T-helper 22 cell (primary cell): Measurements from ENCODE around the gene GNA12.

Source experiments
- DNase-seq: peaks from one replicate; pipeline ENCODE4 v3.0.0-alpha.2; 2020; ENCODE audit warnings: low read depth

The GNA12 gene

DNA sequence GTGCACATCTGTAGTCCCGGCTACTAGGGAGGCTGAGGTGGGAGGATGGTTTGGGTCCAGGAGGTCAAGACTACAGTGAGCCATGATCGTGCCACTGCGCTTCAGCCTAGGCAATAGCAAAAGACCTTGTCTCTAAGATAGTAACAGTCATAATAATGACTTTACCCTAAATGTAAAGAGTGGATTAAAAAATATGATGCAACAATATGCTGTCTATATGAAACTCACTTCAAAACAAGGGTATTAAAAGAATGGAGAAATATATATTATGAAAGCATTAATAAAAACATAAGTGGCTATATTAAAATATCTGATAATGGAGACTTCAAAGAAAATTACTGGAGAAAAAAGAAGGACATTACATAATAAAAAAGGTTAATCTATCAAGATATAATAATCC lies 5.7 kb downstream of the GNA12 start:
- DNase-seq: no peak

DNA sequence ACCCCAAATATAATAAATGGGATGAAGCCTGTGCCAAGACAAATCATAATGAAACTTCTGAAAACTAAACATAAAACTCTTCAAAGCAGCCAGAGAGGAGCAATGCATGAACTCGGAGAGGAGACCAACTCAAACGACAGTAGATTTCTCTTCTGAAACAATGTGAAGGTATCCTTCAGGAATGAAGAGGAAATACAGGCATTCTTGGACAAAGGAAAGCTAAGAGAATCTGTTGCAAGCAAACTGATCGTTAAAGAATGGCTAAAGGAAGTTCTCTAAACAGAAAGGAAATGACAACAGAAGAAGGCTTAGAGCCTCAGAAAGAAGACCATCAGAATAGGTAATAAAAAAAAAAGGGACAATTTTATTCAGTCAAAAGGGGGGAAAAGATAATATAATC lies 6.6 kb downstream of the GNA12 start:
- DNase-seq: no peak

DNA sequence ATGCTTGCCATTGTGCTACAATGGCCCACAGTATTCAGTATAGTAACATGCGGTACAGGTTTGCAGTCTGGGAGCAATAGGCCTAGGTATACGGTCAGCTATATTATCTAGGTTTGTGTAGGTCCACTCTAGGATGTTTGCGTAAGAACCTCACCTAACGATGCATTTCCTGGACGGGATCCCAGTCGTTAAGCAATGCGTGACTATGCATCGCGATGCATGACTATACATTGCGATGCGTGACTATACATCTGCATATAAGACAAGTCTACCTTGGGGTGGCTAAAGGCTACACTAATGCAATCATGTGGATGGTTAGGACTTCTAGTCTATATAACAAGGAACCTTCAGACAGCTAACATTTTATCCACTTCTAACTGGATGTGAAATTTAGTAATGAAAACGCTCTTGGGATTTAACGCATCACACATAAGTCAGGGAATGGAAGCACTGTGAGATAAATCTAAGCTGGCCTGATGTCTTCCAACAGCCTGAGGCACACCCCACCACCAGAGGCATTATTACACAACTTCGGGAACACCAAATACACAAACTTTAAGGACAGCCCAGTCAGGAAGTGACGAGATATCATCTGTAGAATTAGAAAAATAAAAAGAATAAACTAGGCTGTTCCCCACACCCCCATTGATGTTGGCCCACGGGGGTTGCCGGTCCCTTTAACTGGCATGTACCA lies 9.2 kb downstream of the GNA12 start:
- no peak for DNase-seq

DNA sequence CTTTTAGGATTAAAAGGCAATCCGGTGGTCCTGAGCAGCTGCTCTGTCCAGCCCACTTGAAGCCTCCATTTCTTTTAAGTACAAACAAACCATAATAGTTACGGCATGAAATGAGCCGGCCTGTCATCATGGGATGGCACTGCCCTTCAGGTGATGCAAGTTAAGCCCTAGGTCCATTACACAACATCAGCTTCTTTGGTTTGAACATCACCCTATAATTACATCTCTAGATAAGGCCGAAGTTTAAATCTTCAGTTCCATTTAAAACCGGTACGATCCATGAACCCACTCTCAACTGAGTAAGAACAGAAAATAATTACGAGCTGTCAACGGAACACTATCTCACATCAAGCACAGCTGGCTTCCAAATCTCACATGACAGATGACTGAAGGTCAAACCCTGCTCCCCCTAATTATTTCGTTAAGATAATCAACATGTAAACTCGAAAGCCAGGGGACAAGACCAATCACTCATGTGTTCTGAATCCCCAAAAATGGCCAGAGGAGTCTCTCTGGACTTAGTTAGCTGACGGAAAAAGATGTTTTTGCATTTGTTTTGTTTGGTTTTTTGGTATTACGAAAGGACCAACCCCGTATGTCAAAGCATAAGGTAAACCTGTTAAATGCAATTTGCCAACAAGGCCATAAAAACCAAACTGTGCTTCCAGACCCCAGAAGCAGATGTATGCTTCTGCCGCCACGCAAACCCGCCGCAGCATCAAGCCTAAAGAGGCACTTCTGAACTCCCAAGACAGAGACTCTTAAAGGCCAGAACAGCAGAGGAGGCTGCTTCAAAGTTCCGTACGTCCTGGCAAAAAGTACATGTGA lies 10.8 kb downstream of the GNA12 start:
- no peak for DNase-seq

DNA sequence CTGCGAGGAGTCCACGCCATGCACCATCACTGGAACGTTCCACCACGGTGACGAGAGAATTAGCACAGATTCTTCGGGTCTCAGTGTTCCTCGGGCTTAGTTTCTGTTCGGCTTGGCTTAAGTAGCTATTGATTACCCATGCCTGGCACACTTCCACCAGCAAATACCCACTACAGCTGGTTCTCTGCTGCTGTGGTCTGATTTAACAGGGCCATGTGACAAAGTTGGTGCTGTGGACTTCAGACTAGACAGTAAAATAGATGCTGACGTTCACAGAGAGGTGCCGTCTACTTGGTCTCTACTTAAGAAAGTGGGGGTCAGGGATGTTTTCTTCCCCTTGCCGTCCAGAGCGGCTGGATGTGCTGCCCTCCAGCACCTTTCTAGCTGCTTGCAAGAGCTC lies 11.6 kb downstream of the GNA12 start:
- DNase-seq: no peak

DNA sequence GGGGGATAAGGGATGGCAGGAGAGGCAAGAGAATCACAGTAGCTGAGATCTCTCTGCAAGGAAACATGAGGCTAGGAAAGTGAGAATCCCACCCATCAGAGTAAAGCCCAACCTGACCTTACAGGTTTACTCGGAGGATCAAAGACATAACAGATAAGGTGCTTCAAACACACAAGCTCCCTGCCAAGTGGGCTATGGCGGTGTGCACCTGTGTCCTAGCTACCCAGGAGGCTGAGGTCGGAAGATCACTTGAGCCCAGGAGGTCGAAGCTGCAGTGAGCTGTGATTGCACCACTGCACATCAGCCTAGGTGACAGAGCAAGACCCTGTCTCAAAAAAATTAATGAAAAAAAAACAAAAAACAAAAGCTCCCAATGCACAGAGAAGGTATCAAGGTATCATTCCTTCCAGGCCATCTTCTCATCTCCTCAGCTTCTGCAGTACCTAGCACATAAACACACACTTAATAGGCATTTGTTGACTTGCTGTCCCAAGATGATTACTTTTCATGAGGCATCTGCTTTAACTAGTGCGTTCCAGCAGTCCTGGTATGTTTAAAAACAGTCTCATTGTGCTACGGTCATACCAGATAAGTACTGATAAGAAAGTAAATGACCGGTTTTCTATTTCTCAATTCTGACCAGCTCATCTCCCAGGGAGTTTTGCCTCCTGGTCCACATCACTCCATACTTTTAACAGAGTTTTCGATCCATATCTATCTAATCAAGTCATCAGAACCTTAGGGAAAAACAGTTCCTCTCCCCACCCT lies 13.3 kb downstream of the GNA12 start:
- no peak for DNase-seq

DNA sequence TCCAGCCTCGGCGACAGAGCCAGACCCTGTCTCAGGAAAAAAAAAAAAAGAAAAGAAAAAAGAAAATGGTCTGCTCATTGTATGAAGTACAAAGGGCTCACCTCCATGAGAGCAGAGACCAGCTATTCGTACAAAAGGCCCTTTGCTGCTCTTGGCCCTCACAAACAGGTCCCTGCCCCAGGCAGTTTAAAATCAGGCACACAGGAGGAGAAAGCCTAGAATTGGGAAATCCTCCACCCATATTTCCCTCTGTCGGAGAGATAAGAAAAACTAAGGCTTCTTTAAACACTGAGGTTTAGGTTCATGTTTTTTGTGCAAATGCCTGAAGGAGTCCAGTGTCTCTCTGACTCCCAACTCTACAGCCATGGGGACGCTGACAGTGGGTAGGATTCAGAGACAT lies 15.1 kb downstream of the GNA12 start:
- no peak for DNase-seq

DNA sequence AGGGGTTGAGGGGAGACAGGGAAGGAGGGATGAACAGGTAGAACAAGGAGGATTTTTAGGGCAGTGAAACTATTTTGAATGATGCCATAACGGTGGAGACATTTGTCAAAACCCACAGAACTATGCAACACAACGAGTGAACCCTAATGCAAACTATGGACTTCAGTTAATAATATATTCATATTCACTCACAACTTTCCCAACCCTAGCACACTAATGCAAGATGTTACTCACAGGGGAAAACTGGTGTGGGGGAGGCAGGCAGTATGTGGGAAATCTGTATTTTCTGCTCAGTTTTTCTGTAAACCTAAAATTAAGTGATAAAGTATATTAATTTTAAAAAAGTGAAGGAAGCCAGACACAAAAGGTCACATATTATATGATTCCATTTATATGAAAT lies 17.3 kb downstream of the GNA12 start:
- no peak for DNase-seq

DNA sequence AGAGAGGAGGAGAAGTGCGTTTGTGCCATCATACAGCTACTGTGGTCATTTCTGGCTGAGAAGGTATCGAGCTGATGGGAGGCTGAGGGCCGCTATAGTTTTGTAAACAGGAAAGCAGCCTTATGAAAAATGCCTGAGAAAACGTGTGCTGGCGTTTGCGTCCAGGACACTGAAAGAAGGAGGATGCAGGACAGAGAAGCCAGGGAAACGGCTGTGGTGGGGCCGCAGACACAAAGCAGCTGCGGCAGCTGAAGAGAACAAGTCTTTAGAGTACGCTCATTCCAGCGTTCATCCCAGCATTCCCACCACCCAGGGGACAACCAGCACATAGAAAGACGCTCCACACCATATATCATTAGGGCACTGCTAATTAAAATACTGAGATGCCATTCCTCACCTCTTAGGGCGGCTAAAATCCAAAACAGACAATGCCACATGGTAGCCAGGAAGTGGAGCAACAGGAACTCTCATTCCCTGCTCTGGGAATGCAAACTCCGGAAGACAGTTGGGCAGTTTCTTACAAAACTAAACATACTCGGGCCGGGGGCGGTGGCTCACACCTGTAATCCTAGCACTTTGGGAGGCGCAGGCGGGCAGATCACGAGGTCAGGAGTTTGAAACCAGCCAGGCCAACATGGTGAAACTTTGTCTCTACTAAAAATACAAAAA lies 18.4 kb downstream of the GNA12 start:
- DNase-seq: no peak

DNA sequence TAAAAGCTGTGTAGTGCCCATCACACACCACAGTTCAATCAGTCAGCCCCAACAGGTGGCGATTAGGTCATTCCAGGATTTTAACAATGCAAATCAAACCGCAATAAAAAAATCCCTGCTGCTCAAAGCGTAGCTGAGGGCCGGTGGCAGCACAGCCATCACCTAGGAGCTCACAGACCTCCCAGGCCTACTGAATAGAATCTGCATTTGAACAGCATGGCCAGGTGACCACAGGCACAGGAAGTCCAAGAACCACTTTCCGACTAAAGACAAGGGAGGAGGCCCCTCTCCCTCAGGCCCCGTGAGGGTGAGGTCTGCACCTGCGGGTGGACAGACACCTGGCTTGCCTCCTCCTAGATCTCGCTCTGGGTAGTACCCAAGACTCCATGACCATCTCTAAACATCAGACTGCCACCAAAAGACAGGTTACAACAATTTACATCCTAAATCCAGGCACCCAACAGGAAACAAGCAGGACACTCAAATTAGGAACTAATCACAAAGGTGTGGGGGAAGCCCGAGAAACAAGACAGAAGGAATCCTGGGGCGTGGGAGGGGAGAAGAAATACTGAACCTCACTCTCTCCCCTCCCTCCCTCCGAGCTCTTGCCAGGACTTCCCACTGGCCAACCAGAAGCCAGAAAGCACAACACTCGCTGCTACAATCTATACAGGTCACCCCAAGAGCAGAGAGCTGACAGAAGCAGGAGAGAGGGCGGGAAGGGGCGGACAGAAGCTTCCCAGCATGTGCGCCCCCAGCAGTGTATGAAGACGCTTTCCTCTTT lies 19.2 kb downstream of the GNA12 start:
- DNase-seq: no peak

DNA sequence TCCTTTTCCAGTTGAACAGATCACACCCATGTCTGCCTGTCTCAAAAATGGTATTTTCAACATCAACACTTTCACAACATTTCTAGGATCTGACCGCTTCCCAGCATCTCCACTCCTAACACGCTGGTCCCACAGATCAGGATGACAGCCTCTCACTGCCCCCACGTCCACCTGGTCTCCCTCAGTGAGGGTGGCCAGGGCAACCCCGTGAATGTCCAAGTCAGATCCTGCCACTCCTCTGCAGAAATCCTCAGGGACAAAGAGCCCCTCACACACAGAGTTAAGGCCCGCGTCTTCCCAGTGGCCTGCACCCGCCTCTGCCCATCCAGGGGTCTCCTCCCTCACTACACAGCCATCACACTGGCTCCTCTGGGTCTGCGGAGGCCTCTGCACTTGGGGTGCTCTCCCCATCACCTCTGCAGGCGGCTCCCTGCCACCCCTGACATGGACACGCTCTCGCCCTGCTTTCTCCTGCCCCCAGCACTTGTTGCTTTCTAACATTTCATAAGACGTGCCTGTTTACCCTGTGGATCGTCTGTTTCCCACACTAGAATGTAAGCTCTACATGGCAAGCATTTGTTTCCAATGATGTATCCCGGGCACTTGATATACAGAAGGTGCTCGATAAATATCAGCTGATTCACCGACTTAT lies 20.0 kb downstream of the GNA12 start:
- no peak for DNase-seq

DNA sequence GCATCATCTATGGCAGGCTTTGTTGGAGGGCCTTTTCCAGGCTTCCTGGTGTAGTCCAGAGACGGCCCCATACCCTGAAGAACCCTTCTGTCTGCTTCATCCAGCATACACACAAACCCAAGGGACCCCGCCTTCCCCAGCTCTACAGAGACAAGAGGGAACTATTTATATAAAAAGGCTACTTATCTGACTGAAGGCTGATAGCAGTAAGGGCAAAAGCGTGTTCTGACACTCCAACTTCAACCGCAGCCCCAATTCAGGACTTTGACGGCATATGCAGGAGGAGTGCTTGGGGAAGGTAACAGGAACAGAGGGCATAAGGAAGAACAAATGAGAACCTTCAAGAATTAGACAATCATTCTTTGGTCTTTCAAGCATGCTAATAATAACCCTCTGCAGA lies 21.0 kb downstream of the GNA12 start:
- no peak for DNase-seq

DNA sequence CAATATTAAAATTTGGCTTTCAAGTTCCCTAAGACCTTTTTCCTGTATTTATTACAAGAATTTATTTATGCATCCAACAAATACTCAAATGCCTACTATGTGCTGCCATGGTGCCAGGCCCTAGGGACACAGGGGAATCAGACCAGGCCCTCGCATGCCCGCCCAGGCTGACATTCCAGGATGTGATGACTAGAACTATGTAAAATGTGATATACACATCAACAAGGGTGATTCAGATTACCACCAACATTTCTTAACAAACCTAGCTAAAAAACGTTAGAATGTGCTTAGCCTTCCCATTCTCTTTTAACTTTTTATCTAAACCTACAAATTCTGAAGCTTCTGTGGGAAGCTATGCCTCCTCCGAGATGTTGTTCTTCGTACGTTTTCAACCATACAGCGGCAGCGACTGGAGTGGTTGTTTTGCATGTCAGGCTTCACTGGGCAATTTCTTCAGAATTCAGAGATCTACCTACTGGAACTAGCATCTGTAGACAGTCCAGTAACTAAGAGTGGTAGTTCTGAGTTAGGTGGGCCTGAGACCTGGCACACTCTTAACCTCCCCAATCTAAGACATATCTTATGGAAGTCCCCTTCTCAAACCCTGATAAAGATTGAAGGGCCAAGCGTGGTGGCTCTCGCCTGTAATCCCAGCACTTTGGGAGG lies 22.1 kb downstream of the GNA12 start:
- no peak for DNase-seq

DNA sequence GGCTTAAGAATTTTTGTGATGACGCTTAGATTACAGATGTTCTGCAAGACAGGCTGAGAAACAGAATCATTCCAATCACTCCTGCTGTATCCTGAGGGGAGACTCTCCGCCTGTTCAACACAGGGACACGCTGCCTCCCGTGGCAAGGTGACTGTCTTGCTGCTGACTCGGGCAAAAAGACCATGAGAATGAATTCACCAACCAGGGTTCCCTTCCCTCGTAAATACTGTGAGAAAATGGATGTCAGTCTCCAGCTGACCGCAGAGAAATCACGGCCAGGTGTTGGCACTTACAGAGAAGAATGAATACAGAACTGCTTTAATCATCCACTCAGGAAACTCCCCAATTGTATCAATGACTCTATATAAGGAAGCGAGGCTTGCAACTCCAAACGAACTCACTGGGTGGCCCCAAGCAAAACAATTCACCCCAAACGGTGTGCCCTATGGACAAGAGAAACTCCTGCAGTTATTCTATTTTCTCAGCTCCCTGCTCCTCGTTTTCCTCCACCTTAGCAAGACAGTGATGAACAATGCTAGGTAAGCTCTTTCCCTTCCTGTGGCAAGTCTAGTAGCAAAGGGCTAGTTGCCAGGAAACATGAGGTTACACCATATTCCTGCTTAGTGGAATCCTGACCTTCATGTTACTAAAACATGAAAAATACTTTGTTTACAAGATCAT lies 22.8 kb downstream of the GNA12 start:
- DNase-seq: no peak

DNA sequence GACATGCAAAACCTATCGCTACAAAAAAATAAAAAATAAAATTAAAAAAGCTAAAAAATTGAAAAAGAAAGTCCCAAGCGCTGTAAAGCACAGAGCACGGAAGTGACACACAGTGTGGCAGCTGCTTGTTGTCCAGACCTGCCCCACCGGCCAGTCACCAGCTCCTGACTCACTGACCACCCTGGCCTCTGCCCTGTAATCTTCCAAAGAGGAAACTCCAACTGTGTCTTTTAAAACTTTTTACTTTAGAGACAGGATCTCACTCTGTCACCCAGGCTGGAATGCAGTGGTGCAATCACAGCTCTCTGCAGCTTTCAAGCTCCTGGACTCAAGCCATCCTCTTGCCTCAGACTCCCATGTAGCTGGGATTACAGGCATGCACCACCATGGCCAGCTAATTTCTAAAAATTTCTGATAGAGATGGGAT lies 23.6 kb downstream of the GNA12 start:
- DNase-seq: no peak

DNA sequence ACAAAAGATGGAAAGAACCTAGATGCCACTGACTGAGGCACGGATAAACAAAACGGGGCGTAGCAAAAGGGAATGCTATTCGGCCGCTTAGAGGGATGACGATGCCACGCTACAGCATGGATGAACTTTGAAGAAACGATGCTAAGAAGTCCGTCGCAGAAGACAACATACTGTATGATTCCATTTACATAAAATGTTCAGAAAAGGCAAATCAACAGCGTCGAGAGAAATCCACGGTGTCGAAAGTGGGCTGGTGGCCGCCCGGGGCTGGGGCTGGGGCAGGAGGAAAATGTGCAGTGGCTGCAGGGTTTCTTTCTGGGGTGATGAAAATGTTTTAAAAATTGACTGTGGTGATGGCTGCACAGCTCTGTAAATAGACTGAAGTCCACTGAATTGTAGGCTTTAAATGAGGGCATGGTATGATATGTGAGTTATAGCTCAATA lies 24.1 kb downstream of the GNA12 start:
- no peak for DNase-seq

DNA sequence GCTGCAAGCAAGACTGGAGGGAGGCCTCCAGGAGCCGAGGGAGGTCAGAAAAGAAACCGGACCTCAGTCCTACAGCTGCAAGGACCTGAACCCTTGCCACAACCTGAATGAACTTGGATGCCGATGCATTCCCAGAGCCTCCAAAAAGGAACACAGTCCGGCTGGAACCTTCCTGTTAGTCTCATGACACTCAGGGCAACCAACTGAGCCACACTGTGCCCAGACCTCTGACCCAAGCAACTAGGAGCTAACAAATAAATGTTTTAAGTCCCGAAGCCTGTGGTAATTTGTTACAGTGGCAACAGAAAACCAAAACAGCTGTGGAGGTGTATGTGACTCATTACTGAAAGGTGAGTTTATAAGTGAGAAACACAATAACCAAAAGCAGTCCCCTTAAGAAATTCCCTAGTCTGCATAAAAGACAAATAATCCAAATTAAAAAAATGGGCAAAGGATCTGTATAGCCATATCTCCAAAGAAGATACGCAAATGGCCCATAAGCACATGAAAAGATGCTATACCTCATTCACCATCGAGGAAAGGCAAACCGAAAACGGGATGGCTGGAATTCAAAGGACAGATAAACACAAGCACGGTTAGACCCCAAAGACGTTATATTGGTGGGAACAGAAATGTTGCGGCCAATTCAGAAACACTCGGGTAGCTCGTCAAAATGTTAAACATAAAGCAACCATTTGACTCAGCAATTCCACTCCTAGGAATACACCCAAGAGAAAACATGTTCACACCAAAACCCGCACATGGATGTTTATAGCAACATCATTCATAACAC lies 24.8 kb downstream of the GNA12 start:
- DNase-seq: no peak

DNA sequence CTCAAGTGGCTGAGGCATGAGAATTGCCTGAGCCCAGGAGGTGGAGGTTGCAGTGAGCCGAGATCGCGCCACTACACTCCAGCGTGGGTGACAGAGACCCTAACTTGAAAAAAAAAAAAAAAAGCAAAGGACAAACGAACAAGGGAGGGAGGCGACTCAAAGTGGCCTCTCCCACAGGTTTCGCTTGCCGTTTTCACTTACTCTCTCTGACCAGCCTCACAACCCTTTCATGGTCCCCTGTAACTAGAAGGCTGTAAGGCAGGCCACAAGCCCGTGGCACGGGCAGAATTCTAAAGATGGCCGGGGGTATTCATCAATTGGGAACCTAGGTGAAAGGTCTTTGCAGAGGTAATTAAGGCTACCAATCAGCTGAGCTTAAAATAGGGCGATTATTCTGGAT lies 25.5 kb downstream of the GNA12 start:
- DNase-seq: no peak

DNA sequence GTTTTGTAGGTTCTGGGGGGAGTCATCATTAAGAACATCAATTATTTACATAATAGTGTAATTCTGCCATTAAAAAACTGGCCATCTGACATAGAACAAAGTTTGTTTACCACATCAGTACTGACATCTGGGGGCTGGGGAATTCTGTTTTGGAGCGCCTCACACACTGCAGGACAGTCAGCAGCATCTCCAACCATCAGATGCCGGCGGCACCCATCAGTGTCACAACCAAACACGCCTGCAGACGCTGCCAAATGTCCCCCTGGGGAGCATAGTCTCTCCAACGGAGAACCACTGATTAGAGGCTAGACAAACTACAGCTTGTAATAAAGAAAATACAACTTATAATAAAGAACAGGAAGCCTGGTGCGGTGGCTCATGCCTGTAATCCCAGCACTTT lies 26.0 kb downstream of the GNA12 start:
- no peak for DNase-seq
